HG03103 (cell line): ENCODE results near the gene ENDOV.

Source experiments
- ATAC-seq: cut with Tn5 transposase; IDR thresholded peaks from one replicate; pipeline ENCODE4 v1.9.1; 2021; ENCODE audit warnings: low read depth; ENCODE audit not compliant: unreplicated experiment

The ENDOV gene

DNA sequence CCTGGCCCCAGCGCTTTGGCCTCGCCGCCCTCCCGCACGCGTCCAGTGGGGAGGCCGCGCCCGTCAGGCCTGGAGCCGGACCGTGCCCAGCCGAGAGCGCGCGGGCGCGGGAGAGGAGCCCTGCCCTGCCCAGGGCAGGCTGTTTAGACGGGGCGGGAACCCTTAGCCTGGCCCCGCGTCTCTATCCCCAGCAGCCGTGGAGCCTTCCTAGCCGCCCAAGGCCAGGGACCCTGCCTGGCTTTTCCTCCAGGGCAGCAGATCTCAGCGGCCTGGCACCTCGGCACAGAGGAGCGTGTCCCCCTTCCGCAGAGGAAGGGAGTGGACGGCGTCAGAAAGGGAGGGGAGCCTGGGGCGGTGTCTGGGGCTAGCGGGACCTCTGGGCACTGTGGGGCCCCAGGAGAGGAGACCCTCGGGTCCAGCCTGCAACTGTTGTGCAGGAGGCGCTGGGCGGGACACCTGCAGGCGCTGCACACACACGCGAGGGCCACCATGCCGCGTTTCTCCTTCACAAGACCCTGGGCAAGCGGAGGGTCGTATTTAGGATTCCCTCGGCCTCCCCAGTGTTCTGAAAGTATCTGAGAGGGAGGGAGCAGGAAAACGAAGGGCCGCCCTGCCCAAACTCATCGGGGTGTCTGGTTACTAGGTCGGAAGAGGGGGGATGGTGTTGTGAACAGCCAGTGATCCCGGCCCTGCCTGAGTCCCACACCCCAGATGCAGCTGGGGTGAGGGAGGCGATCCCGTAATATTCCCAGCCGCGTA lies 63.7 kb downstream of the ENDOV start:
- ATAC-seq = no peak

DNA sequence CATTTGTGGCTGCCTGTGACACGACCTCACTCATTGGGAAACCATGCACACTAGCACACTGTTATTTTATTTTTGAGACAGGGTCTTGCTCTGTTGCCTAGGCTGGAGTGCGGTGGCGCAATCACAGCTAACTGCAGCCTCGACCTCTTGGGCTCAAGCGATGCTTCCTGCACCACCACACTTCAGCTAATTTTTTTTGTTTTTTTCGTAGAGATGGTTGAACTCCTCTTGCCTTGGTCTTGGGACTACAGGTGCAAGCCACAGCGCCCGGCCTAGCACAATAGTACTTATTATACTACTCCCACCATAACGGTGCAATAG lies 64.2 kb downstream of the ENDOV start:
- no peak for ATAC-seq

DNA sequence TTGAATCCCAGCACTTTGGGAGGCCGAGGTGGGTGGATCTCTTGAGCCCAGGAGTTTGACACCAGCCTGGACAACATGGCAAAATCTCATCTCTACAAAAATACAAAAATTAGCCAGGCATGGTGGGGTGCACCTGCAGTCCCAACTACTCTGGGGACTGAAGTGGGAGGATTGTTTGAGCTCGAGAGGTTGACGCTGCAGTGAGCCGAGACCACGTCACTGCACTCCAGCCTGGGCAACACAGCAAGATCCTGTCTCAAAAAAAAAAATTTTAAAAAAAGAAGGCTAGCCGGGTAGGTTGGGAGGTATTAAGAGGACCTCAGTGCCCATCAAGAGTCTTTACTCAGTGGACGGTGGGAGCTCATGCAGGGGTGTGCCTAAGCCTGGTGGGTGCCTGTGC lies 65.3 kb downstream of the ENDOV start:
- no peak for ATAC-seq

DNA sequence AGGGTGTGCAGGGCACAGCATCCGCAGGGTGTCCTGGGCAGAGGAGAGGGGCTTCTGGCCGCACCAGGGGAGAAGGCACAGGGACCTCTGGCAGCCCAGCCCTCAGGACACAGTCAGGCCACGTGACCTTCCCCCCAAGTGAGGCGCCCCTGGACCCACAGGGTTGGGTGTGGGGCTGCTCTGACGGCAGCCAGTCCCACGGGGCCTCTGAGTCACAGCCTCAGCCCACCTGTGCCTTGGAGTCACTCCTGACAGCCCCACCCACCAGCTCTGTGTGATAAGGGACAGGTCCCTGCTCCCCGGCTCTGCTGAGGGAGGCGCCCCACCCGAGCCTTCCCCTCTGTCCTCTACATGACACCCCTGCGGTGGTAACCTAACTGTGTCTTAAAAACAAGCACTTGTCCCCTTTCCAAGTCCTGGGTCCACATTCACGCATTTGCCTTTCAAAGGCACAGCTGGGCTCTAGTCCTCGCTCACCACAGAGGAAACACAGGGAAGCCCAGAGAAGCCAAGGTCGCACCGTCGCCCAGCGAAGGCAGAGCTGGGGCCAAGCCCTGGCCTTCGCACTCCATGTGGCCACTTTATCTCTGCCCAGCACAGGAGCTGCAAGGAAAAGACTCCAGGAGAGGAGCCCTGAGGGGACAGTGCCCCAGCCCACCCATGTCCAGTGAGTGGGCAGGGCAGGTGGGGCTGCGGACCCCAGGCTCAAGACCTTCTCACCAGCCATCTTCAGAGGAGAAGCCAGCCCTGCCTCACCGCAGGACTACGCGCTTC lies 66.5 kb downstream of the ENDOV start:
- ATAC-seq = no peak

DNA sequence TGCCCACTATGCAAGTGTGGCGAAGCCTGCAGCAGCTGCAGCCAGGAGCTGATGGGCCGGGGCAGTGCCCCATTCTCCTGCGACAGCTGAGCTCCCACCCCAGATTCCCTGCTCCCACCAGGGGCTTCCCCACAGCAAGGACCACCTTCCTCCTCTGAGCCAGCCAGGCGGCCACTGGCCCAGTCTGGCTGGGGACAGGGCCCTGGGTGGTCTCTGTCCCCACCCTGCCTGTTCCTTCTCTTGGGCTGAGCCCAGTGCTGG lies 67.0 kb downstream of the ENDOV start:
- ATAC-seq = no peak

DNA sequence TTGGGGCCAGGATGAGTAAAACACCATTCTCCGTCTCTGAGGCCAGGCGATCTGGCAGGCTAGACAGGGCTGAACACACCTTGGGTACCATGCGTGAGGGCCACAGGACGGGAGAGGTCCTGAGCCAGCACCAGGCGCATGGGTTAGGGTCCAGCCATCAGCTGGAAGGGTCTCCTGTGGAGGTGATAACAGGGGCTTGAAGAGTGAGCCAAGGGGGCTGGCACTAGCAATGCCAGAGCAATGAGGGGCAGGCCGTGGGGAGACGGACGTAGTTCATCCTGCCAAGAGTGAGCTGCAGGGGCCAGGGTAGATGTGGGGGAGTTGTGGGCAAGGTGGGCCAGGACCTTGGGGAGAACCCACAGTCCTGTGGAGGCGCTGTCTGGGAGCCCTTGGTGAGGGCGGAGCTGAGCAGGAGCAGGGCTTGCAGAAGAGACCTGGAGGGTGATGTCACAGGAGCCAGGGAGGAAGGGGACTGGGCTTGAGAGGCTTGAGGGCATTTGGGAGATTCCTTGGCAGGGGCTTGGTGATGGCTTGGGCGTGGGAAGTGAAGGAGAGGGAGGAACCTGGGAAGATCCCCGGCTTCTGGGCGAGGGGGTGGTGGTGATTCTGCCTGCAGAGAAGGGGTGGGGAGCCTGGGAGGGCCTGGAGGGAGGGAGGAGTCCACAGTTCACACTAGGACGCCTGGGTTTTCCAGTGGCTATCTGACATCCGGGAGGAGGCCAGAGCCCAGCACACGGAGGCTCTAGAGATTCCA lies 67.8 kb downstream of the ENDOV start:
- no peak for ATAC-seq

DNA sequence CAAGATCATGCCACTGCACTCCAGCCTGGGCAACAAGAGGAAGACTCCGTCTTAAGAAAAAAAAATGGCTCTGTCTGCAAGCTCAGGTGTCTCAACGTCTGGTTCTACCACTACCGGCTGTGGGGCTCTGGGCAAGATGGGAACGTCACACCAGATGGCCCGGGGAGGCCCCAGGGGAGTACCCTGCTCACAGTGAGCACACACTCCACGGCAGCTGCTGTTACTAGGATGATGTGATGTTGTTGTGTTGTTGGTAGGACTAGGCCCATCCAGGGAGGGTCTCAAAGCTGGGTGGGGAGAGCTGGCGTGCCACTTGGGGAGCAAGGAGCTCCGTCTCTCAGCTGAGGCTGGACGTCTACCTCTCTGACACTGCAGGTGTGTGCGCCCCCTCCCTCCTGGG lies 70.9 kb downstream of the ENDOV start:
- no peak for ATAC-seq

DNA sequence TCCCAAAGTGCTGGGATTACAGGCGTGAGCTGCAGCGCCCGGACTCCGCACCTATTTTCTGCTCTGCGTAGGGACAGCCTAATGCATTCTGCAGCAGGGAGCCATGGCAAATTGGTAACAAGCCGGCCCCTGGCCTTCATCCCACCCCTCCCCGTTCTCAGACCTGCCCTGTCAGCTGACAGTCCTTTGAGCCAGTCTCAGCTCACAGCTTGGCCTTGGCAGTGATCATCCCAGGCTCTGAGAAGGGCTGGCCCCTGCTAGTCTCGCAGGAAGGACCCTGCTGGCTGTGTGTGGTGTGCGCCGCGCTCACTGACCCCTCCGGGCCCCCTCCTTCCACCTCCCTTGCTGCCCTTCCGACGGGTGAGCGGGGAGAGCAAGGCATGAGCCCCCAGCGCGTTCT lies 71.7 kb downstream of the ENDOV start:
- ATAC-seq = no peak

DNA sequence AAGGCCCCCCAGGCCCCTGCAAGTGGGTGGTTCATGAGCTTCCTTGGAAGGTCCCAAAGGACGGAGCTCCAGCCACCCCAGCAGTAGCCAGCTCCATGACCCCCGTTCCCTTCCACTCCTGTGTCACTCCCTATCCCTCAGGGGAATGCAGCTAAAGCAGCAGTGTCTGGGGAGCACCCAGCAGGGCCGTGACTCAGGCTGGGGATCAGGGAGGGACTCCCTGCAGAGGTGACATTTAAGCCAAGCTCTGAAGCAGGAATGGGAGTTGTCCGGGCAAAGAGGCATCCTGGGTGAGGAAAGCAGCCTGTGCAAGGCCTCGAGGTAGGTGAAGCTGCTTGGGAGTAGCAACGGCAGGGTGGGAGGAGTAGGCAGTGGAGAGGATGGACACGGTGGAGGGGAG lies 72.5 kb downstream of the ENDOV start:
- ATAC-seq = no peak
